WTC11 (cell line): ENCODE measurements around the gene ACOX2. TPM values are rescaled to one million over a fixed set of nuclear protein-coding genes. Genes with fewer than 3 reads are reported as not detected.

Experiments used
- ATAC-seq: fragments of 200-7000 bp; cut with Tn5 transposase; 2 replicates; pipeline ENCODE4 v1.10.0; 2021; ENCODE audit warnings: mild to moderate bottlenecking, moderate library complexity
- CTCF ChIA-PET: fragments of 300-600 bp; sonication (Branson Sonifier 250); formaldehyde crosslinking; loops from one replicate; lab custom pipeline; 2021; ENCODE audit warnings: antibody characterized with exemption; lab: Charles Lee
- POLR2A ChIA-PET: fragments of 350-600 bp; sonication (Branson Sonifier 250); formaldehyde crosslinking; loops from one replicate; lab custom pipeline; 2021; ENCODE audit warnings: antibody characterized with exemption; lab: Charles Lee
- DNase-seq: peaks from one replicate; pipeline ENCODE4 v3.0.0; 2021; ENCODE audit warnings: low spot score
- H3K27ac Mint-ChIP-seq: 2 replicates; pipeline ENCODE4 v1.8.0; 2021; ENCODE audit warnings: mixed read lengths
- H3K27me3 Mint-ChIP-seq: 2 replicates; pipeline ENCODE4 v1.8.0; 2021; ENCODE audit warnings: low read depth, mild to moderate bottlenecking, moderate library complexity, mixed read lengths
- H3K36me3 Mint-ChIP-seq: 2 replicates; pipeline ENCODE4 v1.8.0; 2021; ENCODE audit warnings: mixed read lengths
- H3K4me1 Mint-ChIP-seq: 2 replicates; pipeline ENCODE4 v1.8.0; 2022; ENCODE audit warnings: mixed read lengths
- H3K4me3 Mint-ChIP-seq: 2 replicates; pipeline ENCODE4 v1.8.0; 2021; ENCODE audit warnings: mild to moderate bottlenecking, moderate library complexity, mixed read lengths
- H3K9me3 Mint-ChIP-seq: 2 replicates; pipeline ENCODE4 v1.8.0; 2021; ENCODE audit warnings: mixed read lengths
- CBFB ChIP-seq: sonication (generic); formaldehyde crosslinking; IDR thresholded peaks from 2 replicates; pipeline ENCODE4 v1.8.1; 2022; ENCODE audit warnings: mild to moderate bottlenecking, low read depth, missing genetic modification reagents
- CREB1 ChIP-seq: sonication (generic); formaldehyde crosslinking; IDR thresholded peaks from 2 replicates; pipeline ENCODE4 v1.8.0; 2023; ENCODE audit warnings: mild to moderate bottlenecking, missing genetic modification reagents
- EMX1 ChIP-seq: fragments of 250-450 bp; sonication (Bioruptor Pico); IDR thresholded peaks from 2 replicates; pipeline ENCODE4 v1.8.0; 2021; ENCODE audit warnings: mild to moderate bottlenecking
- HMGA2 ChIP-seq: fragments of 250-450 bp; sonication (Bioruptor Pico); IDR thresholded peaks from 2 replicates; pipeline ENCODE4 v1.4.0; 2021; ENCODE audit warnings: mild to moderate bottlenecking, moderate library complexity
- JAZF1 ChIP-seq: fragments of 250-450 bp; sonication (Bioruptor Pico); IDR thresholded peaks from 2 replicates; pipeline ENCODE4 v1.9.0; 2021; ENCODE audit warnings: moderate library complexity, mild to moderate bottlenecking, inconsistent platforms
- JUN ChIP-seq: sonication (generic); formaldehyde crosslinking; IDR thresholded peaks from 2 replicates; pipeline ENCODE4 v1.8.0; 2023; ENCODE audit warnings: mild to moderate bottlenecking, missing genetic modification reagents
- MXD4 ChIP-seq: fragments of 250-450 bp; sonication (Bioruptor Pico); IDR thresholded peaks from 2 replicates; pipeline ENCODE4 v1.8.0; 2021; ENCODE audit warnings: mild to moderate bottlenecking, moderate library complexity, borderline replicate concordance
- NFYB ChIP-seq: sonication (generic); formaldehyde crosslinking; conservative IDR thresholded peaks from 2 replicates; pipeline ENCODE4 v1.8.0; 2022; ENCODE audit warnings: low read depth, missing genetic modification reagents
- NR1H2 ChIP-seq: sonication (generic); formaldehyde crosslinking; IDR thresholded peaks from 2 replicates; pipeline ENCODE4 v1.9.0; 2021; ENCODE audit warnings: mild to moderate bottlenecking, moderate library complexity, missing genetic modification reagents
- SP1 ChIP-seq: sonication (generic); formaldehyde crosslinking; conservative IDR thresholded peaks from 2 replicates; pipeline ENCODE4 v1.8.1; 2022; ENCODE audit warnings: missing genetic modification reagents
- TCF7 ChIP-seq: sonication (generic); formaldehyde crosslinking; IDR thresholded peaks from 2 replicates; pipeline ENCODE4 v1.8.0; 2022; ENCODE audit warnings: mild to moderate bottlenecking, low read depth, missing genetic modification reagents, moderate library complexity
- TEAD1 ChIP-seq: sonication (generic); formaldehyde crosslinking; IDR thresholded peaks from 2 replicates; pipeline ENCODE4 v1.8.0; 2022; ENCODE audit warnings: mild to moderate bottlenecking, missing genetic modification reagents
- ZNF121 ChIP-seq: sonication (generic); formaldehyde crosslinking; IDR thresholded peaks from 2 replicates; pipeline ENCODE4 v1.8.0; 2023; ENCODE audit warnings: missing genetic modification reagents
- ZNF219 ChIP-seq: sonication (generic); formaldehyde crosslinking; IDR thresholded peaks from 2 replicates; pipeline ENCODE4 v1.8.0; 2023; ENCODE audit warnings: missing genetic modification reagents, mild to moderate bottlenecking, borderline replicate concordance
- ZNF396 ChIP-seq: fragments of 250-450 bp; sonication (Bioruptor Pico); IDR thresholded peaks from 2 replicates; pipeline ENCODE4 v1.8.0; 2021; ENCODE audit warnings: mild to moderate bottlenecking, moderate library complexity, borderline replicate concordance
- ZNF423 ChIP-seq: fragments of 250-450 bp; sonication (Bioruptor Pico); IDR thresholded peaks from 2 replicates; pipeline ENCODE4 v2.1.2; 2022; ENCODE audit warnings: mild to moderate bottlenecking, moderate library complexity
- total RNA-seq: library from RNA; stranded (reverse); gene quantifications from 3 replicates; pipeline ENCODE4 v1.2.3, GENCODE V29; 2021
- TF ChIP-seq, protein P1 (sequence below): fragments of 250-450 bp; sonication (Bioruptor Pico); conservative IDR thresholded peaks from 2 replicates; pipeline ENCODE4 v1.9.0; 2021; ENCODE audit warnings: mild to moderate bottlenecking
- TF ChIP-seq, protein P2 (sequence below): fragments of 250-450 bp; sonication (Bioruptor Pico); IDR thresholded peaks from 2 replicates; pipeline ENCODE4 v2.1.2; 2022; ENCODE audit warnings: mild to moderate bottlenecking, moderate library complexity
- TF ChIP-seq, protein P3 (sequence below): sonication (generic); formaldehyde crosslinking; conservative IDR thresholded peaks from 2 replicates; pipeline ENCODE4 v1.8.1; 2023; ENCODE audit warnings: mild to moderate bottlenecking, low read depth, missing genetic modification reagents, moderate library complexity
- TF ChIP-seq, protein P4 (sequence below): sonication (generic); formaldehyde crosslinking; IDR thresholded peaks from 2 replicates; pipeline ENCODE4 v1.8.1; 2022; ENCODE audit warnings: missing genetic modification reagents, borderline replicate concordance
- TF ChIP-seq, protein P5 (sequence below): sonication (generic); formaldehyde crosslinking; IDR thresholded peaks from 2 replicates; pipeline ENCODE4 v1.8.0; 2023; ENCODE audit warnings: missing genetic modification reagents
- TF ChIP-seq, protein P6 (sequence below): sonication (generic); formaldehyde crosslinking; IDR thresholded peaks from 2 replicates; pipeline ENCODE4 v1.8.1; 2022; ENCODE audit warnings: mild to moderate bottlenecking, missing genetic modification reagents, moderate library complexity, borderline replicate concordance

Gene ACOX2
- total RNA-seq, 1 experiment from 2014 or later: 1.1 TPM

DNA sequence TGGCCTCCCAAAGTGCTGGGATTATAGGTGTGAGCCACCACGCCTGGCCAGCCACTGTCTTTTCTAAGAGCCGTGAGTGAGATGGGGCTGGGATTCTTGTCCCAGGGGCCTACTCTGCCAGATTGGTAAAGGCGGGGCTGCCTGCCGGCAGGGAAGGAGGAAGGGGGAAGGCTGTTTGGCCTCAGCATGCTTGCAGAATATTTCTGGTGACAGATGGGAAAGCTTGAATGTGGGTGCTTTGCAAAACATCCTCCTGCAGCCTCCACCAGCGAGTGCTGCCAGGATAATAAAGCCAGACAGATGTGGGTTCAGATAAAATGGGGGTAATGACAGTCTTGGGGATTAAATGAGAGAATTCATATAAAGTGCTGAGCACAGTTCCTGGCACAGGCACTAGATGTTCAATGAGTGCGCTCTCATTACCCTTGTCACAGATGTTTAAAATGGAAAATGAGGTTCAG is 19.8 kb upstream of the ACOX2 start:
- TF ChIP-seq HMGA2 (CRISPR knock-in tag): no peak
- no peak for TF ChIP-seq TEAD1 (CRISPR knock-in tag)
- TF ChIP-seq EMX1: no peak
- no peak for TF ChIP-seq SP1 (CRISPR knock-in tag)
- TF ChIP-seq MXD4 (CRISPR knock-in tag): no peak
- TF ChIP-seq, protein P1, sequence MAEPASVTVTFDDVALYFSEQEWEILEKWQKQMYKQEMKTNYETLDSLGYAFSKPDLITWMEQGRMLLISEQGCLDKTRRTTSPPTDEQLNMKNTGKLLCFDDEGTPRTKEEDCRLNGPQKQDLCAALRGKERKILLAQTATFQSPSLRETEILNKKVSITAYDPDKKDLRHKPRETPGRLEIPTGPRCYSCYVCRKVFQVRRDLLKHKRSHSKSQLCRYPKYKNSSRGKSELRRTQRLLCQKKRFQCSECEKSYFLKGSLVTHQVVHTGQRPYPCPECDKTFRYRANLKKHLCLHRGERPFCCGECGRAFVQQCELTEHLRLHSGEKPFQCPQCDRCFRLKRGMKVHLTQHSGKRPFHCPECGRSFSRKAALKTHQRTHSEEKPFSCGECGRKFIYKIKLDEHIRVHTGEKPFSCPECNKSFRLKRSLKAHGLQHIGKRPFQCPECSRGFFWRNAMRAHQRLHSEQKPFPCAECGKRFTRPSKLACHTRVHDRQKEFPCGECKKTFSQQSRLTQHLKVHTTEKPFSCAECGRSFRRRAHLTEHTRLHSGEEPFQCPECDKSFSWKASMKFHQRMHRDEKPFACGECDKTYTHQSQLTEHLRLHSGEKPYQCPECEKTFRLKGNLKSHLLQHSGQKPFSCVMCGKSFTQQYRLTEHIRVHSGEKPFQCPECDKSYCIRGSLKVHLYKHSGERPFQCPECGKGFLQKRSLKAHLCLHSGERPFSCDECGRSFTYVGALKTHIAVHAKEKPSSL (CRISPR knock-in tag): no peak
- TF ChIP-seq, protein P2, sequence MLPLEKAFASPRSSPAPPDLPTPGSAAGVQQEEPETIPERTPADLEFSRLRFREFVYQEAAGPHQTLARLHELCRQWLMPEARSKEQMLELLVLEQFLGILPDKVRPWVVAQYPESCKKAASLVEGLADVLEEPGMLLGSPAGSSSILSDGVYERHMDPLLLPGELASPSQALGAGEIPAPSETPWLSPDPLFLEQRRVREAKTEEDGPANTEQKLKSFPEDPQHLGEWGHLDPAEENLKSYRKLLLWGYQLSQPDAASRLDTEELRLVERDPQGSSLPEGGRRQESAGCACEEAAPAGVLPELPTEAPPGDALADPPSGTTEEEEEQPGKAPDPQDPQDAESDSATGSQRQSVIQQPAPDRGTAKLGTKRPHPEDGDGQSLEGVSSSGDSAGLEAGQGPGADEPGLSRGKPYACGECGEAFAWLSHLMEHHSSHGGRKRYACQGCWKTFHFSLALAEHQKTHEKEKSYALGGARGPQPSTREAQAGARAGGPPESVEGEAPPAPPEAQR (CRISPR knock-in tag): no peak
- TF ChIP-seq, all 79 proteins: peak for 0
- H3K27ac Mint-ChIP-seq: peak overlapping the region; percentile 26; the same call in 1 of the 2 replicates
- no peak for DNase-seq
- H3K9me3 Mint-ChIP-seq: peaks cover 27% of the 10 kb centered on the region
- no peak overlapping the region for H3K4me3 Mint-ChIP-seq
- ChIA-PET CTCF (interaction anchor here (1.2 to 2.5 kb wide), 7 partner anchors 10 to 250 kb away, joined by 3 to 13 read pairs (median 5); partner anchors contain the start of genes HTD2 and RPP14), POLR2A (no interaction called here)
- H3K4me1 Mint-ChIP-seq: peaks cover 29% of the 10 kb centered on the region
- peak; percentile 7; the same call in 1 of the 2 replicates for ATAC-seq
- H3K27me3 Mint-ChIP-seq: no peaks in the 10 kb centered on the region; the same call in 1 of the 2 replicates
- H3K36me3 Mint-ChIP-seq: no peaks in the 10 kb centered on the region; the same call in 1 of the 2 replicates

DNA sequence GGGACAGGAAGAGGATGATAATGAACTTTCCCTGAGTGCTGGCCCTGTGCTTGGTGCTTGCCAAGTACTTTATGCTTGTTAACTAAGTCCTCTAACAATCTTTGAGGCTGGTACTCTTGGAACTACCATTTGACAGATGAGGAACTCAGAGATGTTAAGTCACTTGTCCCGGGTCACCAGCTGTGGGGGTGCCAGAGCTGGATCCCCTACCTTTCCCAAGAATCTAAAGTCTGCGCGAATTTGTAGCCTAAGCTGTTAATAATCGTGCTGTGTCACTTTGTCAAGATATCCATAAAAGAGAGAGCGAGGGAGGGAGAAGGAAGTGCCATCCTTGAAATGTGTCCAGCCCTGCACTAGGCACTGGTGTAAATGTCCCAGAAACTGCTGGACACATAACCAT is 19.0 kb upstream of the ACOX2 start:
- CTCF ChIA-PET: interaction anchor here (0.8 to 2.5 kb wide), 8 partner anchors 10 to 250 kb away, joined by 3 to 13 read pairs (median 4); partner anchors contain the start of genes ACOX2, HTD2 and RPP14
- no peak overlapping the region for H3K27ac Mint-ChIP-seq

DNA sequence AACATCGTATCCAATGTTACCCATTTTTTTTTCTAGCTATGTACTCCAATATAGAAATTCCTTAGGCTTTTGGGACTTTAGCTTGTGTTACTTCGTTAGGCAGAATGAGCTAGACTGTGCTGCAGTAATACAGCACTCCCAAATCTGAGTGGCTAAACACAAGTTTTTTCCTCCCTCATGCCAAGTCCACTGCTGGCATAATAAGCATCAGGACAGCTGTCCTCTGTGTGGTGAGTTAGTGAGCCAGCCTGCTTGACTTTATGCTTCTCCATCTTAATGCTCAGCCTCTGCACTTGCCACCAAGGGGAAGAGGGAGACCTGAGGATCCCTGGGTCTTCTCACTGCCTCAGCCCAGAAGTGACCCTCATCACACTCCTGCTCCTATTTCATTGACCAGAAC is 18.2 kb upstream of the ACOX2 start:
- ATAC-seq (no peak), DNase-seq (no peak)
- POLR2A ChIA-PET: no interaction called here
- Mint-ChIP-seq H3K27ac (no peak overlapping the region), H3K27me3 (peaks cover 3% of the 10 kb centered on the region), H3K9me3 (peaks cover 31% of the 10 kb centered on the region), H3K4me1 (peaks cover 17% of the 10 kb centered on the region), H3K36me3 (peaks cover 4% of the 10 kb centered on the region), H3K4me3 (no peak overlapping the region)
- CTCF ChIA-PET: interaction anchor here (0.8 to 1.1 kb wide), 3 partner anchors 18 to 75 kb away, joined by 3 read pairs; partner anchors contain the start of gene ACOX2
- TF ChIP-seq, protein P3, sequence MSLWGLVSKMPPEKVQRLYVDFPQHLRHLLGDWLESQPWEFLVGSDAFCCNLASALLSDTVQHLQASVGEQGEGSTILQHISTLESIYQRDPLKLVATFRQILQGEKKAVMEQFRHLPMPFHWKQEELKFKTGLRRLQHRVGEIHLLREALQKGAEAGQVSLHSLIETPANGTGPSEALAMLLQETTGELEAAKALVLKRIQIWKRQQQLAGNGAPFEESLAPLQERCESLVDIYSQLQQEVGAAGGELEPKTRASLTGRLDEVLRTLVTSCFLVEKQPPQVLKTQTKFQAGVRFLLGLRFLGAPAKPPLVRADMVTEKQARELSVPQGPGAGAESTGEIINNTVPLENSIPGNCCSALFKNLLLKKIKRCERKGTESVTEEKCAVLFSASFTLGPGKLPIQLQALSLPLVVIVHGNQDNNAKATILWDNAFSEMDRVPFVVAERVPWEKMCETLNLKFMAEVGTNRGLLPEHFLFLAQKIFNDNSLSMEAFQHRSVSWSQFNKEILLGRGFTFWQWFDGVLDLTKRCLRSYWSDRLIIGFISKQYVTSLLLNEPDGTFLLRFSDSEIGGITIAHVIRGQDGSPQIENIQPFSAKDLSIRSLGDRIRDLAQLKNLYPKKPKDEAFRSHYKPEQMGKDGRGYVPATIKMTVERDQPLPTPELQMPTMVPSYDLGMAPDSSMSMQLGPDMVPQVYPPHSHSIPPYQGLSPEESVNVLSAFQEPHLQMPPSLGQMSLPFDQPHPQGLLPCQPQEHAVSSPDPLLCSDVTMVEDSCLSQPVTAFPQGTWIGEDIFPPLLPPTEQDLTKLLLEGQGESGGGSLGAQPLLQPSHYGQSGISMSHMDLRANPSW (CRISPR knock-in tag): no peak
- TF ChIP-seq TEAD1 (CRISPR knock-in tag): no peak
- TF ChIP-seq CREB1 (CRISPR knock-in tag): no peak
- no peak for TF ChIP-seq CBFB (CRISPR knock-in tag)
- TF ChIP-seq NFYB (CRISPR knock-in tag): no peak
- TF ChIP-seq, protein P4, sequence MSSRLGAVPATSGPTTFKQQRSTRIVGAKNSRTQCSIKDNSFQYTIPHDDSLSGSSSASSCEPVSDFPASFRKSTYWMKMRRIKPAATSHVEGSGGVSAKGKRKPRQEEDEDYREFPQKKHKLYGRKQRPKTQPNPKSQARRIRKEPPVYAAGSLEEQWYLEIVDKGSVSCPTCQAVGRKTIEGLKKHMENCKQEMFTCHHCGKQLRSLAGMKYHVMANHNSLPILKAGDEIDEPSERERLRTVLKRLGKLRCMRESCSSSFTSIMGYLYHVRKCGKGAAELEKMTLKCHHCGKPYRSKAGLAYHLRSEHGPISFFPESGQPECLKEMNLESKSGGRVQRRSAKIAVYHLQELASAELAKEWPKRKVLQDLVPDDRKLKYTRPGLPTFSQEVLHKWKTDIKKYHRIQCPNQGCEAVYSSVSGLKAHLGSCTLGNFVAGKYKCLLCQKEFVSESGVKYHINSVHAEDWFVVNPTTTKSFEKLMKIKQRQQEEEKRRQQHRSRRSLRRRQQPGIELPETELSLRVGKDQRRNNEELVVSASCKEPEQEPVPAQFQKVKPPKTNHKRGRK (CRISPR knock-in tag): no peak
- no peak for TF ChIP-seq ZNF396 (CRISPR knock-in tag)
- TF ChIP-seq ZNF423 (CRISPR knock-in tag): no peak
- no peak for TF ChIP-seq ZNF121 (CRISPR knock-in tag)
- TF ChIP-seq, protein P5, sequence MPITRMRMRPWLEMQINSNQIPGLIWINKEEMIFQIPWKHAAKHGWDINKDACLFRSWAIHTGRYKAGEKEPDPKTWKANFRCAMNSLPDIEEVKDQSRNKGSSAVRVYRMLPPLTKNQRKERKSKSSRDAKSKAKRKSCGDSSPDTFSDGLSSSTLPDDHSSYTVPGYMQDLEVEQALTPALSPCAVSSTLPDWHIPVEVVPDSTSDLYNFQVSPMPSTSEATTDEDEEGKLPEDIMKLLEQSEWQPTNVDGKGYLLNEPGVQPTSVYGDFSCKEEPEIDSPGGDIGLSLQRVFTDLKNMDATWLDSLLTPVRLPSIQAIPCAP: no peak
- no peak for TF ChIP-seq ZNF219 (CRISPR knock-in tag)

More for the DNA sequence above, 19.0 kb upstream of the ACOX2 start:
- POLR2A ChIA-PET: no interaction called here
- no peak for ATAC-seq
- DNase-seq: no peak
- H3K27me3 Mint-ChIP-seq: peaks cover 3% of the 10 kb centered on the region
- peaks cover 21% of the 10 kb centered on the region for H3K4me1 Mint-ChIP-seq
- no peak for TF ChIP-seq NR1H2 (CRISPR knock-in tag)
- TF ChIP-seq, protein P5: no peak
- no peak for TF ChIP-seq SP1 (CRISPR knock-in tag)
- no peak for TF ChIP-seq ZNF121 (CRISPR knock-in tag)
- TF ChIP-seq CBFB (CRISPR knock-in tag): no peak
- TF ChIP-seq, protein P6, sequence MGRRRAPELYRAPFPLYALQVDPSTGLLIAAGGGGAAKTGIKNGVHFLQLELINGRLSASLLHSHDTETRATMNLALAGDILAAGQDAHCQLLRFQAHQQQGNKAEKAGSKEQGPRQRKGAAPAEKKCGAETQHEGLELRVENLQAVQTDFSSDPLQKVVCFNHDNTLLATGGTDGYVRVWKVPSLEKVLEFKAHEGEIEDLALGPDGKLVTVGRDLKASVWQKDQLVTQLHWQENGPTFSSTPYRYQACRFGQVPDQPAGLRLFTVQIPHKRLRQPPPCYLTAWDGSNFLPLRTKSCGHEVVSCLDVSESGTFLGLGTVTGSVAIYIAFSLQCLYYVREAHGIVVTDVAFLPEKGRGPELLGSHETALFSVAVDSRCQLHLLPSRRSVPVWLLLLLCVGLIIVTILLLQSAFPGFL (CRISPR knock-in tag): no peak
- TF ChIP-seq JUN: no peak
- TF ChIP-seq JAZF1 (CRISPR knock-in tag): no peak
- no peak for TF ChIP-seq TCF7 (CRISPR knock-in tag)
- TF ChIP-seq, all 79 proteins: peak for 0
- Mint-ChIP-seq H3K4me3 (no peak overlapping the region), H3K36me3 (peaks cover 4% of the 10 kb centered on the region), H3K9me3 (peaks cover 31% of the 10 kb centered on the region)
